Stimulated activated naive CD4-positive, alpha-beta T cell (primary cell): ENCODE results near the gene MACROD2.

Experiments
- DNase-seq, 6 experiments: peaks; one replicate each; lab custom pipeline; 2025; lab: John Stamatoyannopoulos, UW

Gene MACROD2

DNA sequence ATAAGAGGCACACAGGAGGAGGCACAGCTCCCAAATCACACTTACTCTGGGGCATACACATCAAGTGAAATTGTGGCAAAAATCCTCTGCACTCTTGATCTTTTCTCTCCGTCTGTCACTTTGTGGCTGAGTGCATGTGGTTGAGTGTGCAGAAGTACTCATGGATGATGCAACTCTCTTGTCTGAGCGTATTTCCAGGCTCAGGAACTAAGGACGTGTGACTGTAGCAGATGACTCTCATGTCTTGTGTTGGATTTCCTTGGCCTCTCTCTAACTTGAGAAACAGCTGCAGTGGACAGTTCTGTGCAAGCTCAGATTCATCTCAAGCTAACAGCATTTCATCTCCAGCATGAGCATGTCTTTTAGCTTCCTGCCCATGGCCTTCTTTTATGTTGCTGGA is 587.5 kb downstream of the MACROD2 start:
- DNase-seq = no peak

DNA sequence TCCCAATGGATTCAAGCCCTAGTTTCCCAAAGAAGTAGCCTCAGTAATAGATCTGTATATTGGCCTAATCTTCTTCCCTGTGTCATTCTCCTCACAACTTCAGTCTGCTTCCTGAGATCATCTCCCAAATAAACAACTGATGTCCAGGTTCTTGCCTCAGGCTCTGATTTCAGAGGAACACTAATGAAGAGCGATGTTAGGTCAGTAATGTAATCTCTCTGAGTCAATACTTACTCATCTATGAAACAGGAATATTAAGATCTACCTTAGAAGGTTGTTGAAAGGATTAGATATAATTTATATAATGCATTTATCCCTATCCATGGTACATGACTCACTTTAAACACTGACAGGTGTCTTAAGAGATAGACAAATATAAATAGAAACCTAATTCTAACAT is 588.1 kb downstream of the MACROD2 start:
- no peak for DNase-seq

DNA sequence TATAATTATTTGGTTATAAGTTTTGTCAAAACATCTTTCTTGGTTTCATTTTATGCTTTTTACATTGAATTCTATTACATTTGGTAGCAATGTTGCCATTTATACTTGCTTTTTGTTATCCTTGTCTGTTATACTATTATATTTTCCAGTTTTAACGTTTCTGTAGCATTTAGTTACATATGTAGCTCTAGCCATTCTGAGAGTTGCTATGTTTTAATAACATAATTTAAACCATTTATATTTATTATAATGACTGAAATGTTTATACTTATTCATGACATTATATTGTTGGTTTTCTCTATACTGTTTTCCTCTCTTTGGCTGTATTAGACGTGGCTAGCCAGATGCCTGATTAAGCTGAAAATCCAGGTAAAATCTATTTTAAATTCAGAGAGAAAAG is 594.1 kb downstream of the MACROD2 start:
- DNase-seq = no peak

DNA sequence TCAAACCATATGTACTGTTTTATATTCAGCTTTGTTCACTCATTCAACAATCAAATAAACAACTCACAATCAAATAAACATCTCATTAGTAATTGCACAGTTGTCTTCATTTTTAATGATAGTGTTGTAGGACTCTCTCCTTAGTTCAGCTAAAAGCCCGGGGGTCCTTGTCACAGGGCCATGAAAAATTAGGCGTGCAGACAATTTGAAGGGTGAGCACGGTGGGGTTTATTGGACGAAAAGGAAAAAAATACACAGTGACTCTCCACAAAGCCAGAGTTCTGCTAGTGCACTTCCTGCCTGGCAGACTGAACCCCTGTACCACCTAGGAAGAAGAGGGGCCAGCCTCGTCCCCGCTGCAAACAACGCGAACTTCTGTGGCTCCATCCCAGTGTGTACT is 599.7 kb downstream of the MACROD2 start:
- DNase-seq = no peak

DNA sequence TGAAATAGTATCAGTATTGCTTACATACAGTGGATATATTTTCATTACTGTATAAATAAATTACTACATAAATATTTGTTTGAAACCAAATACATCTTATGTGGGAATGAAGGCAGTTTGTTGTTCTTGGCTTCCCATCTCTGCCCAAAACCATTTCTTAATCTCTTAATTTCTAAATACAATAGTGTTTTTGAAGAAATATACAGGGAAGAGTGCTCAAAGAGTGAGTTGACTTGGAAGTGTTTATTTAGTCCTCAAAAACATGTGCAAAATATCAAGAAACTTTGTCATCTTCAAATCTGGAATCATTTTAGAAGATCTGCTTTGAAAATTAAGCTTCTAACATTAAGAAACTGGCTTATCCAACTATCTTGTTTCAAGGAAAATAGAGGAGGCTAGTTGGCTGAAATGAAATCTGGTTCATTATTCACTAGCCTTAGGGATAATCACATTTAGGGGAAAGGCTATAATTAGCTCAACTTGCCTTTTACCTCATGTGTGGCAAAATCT is 601.9 kb downstream of the MACROD2 start:
- no peak for DNase-seq

DNA sequence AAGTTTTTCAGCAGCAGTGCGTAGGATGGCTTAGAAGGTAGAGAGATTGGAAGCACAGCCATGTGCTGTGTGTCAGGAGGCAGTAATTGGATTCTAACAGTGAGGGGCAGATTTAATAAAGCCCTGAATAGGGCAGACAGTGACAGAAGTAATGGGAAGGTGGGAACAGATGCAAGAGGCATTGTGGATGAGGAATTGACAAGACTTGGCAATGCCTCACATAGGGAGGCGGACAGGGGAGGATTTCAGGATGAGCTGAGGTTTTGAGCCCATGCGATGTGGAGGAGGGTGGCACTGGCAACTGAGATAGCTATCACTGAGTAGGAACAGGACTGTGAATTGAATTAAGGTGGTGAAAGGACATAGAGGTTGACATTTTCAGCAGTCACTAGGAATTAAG is 604.3 kb downstream of the MACROD2 start:
- DNase-seq = no peak

DNA sequence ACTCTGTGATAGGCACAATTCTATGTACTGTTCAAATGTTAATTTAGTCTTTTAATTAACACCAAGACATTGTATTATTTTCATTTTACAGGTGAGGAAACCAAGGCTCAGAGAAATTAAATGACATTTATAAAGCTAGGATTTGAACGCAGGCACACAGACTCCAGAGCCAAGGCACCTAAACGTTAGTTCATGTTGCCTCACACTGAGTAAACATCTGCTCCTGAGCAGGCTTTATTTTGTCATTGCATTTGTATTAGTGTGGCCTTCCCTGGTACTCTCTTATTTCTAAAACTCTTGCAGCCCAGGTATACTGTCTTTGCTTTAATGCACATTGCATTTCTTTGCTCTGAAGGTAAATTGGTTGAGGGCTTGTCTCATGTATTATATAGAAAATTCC is 605.2 kb downstream of the MACROD2 start:
- DNase-seq = no peak

DNA sequence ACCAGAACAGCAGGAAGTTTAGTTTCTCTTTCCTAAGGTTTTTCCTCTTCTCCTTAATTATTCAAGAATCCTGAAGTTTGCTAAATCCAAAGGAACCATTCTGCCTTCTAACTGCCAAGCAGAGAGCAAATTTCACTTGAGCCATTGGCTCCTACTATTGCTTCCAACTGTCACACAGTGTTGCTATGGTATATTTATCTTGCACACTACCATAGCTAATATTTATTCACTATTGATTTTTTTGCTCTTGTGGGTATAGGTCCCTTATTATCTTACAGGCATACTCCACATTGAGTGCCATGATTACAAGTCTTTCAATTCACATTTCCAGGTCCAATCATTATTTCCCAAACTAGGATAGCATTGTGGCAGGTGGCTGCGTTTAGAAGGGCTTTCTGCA is 608.8 kb downstream of the MACROD2 start:
- no peak for DNase-seq

DNA sequence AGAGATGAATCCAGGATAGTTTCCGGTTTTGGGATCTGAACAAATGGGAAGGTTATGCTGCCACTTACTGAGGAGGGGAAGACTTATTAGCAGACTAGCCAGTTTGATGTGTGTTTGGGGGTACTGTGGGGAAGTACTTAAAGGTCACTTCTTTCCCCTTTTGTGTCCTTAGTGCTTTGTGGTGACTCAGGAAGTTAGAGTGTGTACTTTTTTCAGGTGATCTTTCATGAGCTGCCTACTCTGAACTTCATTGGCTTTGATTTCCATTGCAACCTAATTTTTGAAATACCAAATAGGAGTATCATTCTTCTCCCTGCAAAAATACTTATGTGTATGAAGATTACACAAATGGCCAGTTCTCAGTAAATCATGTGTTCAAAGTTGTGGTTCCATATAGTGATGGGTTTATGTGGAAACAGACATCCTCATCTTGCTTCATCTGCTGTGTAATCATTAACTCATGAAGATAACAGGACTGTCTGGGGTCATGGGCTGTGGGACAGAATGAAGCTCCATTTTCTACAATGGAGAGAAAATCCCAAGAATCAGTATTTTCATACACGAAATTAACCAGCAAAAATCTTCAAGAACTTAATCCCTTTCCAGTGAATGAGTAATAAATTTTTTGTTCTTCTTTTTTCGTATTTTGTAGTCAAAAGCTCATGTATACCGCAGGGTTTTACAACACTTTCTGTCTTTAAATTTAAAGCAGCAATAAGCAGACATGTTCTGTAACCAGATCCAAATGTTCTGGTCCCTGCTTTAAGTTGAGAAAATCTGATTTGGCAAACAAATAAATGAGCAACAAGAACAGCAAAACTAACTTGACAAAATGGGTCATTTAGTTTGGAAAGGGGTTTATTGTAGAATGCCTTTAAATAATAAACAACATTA is 614.3 kb downstream of the MACROD2 start:
- DNase-seq = no peak

DNA sequence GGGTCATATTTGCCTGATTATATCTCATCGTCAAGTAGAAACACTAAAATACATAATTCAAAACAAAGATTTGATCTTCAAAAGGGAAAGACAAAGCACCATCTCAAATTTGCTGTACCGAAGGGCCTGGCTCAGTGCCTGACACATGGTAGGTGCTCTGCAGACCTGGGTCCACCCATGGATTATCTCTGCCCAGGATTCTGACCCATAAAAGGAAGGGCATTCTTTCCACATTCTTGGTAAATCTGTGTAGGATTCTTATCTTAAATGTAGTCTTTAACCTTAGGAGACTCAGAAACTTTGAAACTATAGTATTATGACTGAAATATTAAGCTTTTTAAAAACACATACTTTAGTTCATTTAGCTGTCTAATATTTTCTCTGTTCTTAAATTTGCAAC is 616.2 kb downstream of the MACROD2 start:
- DNase-seq = no peak

DNA sequence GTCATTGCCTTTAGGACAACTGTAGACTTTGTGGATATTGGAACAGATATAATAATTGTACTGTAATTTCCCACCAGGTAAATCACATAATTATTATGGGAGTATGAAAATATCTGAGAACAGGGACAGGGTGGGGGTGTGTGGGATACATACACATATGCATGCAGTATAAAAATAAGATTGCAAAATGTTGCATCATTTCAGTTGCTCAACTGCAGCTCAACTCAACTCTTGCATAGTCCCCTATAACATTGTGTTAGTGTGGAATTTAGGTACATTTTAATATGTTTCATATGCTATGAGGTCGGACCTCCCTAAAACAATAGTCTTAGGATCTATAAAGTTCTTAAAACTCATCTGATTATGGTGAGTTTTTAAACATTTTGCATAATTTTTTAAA is 617.1 kb downstream of the MACROD2 start:
- DNase-seq = no peak

DNA sequence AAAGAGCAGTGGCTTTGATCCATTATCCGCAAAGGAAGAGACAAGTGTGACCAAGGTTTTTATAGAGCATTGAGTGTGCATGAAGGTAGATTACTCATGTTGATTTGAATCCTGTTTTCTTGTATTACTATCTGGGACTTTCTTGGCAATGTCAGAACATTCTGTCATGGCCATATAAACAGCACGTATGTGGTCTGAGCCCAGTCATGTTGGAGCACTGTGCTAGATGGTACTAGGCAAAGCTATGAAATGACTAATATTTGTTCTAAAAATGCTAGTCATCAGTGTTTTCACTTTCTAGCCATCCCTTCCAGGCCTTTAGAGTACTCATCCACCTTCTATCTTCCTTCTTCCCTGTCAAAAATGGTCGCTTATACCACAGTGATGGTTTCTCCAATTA is 620.7 kb downstream of the MACROD2 start:
- DNase-seq = no peak

DNA sequence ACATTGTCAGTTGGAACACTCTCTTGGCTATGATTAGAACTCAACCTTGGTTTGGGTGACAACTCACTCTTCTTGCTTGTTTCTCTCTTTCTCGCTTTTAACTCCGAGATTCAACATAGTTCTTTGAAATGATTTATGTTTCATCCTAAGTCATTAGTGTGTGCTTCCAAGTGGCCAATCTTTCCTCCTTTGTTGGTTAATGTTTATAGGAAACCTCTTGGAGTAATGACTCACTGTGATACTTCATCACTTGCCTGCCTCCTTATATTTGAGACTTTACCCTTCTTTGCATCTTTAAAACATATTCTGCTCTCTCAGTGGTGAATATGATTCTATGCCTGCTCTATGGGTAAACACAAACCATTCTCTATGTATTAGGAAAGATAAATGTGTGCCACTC is 621.8 kb downstream of the MACROD2 start:
- DNase-seq = no peak

DNA sequence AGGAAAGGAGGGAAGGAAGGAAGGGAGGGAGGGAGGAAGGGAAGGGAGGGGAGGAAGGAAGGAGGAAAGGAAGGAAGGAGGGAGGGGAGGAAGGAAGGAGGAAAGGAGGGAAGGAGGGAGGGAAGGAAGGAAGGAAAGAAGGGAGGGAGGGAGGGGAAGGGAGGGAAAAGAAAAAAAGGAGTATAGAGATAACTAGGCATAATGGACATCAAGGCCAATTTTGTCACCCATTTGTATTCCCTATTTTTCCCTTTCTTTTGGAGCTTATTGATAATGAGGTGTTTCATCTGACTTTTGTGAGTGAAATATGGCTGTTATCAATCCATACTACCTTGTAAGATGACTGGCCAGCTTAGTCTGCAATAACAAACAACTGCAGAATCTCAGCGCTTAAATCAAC is 624.1 kb downstream of the MACROD2 start:
- DNase-seq = no peak

DNA sequence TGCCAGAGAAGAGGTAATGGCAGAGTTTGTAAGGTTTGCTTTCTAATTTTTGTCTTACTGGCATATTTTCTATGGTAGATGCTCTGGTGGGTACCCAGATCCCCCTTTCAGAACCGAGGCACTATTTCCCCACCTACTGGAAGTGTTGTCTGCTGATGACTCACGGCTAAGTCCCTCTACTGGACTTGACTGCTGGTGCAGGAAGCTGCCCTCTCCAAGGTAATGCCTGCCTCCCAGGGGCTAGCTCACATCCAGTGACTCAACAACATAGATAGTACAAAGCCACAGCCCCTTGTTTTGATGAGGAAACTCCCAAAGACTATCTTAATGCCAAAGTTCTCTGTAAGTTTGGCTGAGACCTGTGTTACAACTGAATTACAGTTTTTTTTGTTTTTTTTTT is 627.5 kb downstream of the MACROD2 start:
- DNase-seq = no peak

DNA sequence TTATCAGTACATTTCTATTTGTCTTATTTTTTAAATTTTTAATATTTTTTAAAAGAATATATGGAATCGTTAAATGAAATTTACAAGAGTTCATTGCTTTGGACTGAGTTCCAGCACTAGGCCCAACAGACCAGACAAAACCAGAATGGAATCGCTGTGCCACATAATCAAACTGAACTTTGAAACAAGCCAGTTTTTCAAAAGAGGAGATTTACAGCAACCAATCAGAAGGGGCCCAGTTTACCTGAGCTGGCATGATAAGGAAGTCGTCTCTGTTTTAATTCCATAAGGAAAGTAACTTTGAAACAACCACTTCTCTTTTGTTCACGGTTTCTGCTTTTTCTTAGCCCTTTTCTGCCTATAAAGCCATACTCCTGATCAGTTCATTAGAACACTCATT is 635.7 kb downstream of the MACROD2 start:
- DNase-seq = no peak

DNA sequence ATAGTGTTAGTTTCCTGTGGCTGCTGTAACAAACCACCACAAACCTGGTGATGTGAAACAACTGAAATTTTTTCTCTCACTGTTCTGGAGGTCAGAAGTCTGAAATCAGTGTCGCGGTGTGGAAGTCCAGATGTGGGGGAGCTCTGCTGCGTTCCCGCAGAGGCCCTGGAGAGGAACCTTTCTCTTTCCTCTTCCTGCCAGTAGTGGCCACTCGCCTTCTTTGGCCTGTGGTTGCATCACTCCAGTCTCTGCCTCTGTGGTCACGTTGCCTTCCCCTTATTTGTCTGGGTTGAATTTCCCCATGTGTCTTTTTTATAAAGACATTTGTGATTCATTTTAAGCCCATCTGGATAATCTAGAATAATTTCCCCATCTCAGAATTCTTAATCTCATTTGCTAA is 637.6 kb downstream of the MACROD2 start:
- no peak for DNase-seq

DNA sequence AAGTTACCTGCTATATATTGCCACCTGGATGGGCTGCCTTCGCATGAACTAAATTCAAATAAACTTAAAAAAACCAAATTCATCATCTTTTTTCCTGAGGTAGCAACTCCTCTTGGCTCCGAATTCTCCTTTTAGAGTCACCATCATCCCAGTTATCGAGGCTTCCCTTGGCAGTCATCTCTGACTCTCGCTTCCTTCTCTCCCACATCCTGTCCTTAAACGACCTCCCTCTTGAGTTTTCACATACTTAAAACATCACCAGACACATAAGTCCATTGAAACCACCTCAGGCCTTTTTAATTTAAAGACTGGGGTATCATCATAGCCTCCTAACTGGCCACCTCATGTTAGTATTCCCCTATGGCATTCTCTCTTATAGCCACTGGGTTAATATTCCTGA is 638.2 kb downstream of the MACROD2 start:
- DNase-seq = no peak

DNA sequence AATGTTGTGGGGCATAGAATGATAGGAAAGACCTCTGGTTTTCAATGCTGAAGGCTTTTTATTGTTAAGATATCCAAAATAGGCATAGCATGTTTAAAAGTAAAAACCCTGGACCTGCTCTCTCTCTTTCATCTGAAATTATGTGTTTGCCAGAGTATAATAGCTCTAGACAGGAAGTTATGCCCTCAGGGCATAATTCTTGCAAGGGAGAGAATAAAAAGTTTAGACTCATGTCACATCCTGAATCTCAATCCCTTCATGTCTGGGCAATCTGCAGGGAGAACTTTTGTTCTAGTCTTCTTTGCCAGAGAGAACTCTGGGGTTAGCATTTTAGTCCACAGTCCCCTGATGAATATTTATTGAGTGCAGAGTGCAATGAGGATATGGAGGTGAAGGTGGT is 639.3 kb downstream of the MACROD2 start:
- no peak for DNase-seq

DNA sequence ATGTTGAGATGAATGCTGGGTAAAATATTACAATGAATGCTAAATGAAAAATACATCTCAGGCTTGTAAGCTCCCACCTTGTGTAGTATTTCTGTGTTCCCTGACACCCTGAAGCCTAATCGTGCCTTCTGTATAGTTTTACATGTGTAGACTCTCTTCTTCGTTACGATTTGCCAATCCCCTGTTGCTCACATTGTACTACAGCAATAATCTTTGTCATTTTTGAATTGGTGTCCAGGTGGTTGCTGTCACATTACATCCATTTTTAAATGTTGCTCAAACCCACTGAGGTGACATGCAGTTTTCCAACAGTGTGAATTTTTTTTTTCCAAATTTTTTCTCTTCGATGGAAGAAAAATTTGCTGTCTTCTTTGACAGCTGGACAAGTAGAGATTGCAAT is 642.1 kb downstream of the MACROD2 start:
- no peak for DNase-seq

DNA sequence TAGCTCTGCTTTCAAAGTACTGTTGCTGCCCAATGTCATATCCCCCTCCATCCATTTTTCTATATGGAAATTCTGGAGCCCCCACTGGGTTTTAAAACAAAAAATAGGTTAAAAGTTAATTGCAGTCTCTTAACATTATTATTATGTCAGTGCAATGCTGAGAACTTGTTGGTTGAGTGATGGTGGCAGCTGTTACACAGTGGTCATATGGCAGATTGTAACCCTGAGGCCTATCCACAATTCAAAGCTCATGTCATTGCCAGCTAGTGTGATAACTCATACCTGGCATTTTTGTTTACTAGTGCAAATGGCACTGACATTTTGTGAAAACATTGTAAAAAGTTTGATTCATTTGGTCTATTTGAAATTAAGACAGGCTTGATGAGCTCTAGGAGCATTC is 647.8 kb downstream of the MACROD2 start:
- no peak for DNase-seq

DNA sequence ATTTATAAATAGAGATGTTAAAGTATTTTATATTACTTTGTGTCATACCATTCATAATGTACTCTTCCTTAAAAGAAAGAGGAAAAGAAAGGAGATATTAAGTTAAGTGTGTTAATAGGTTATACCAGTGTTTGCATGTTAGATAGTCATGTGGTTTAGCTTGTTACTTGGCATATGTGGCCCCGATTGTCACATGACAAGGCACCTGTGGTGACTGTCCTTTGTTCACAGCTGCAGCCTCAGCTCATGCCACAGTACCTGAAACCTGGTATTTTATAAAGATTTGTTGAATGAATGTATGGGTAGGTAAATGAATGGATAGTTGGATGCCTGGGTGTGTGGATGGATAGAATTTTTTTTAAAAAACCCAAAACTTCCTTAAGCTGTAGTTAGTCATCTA is 648.2 kb downstream of the MACROD2 start:
- DNase-seq = no peak

DNA sequence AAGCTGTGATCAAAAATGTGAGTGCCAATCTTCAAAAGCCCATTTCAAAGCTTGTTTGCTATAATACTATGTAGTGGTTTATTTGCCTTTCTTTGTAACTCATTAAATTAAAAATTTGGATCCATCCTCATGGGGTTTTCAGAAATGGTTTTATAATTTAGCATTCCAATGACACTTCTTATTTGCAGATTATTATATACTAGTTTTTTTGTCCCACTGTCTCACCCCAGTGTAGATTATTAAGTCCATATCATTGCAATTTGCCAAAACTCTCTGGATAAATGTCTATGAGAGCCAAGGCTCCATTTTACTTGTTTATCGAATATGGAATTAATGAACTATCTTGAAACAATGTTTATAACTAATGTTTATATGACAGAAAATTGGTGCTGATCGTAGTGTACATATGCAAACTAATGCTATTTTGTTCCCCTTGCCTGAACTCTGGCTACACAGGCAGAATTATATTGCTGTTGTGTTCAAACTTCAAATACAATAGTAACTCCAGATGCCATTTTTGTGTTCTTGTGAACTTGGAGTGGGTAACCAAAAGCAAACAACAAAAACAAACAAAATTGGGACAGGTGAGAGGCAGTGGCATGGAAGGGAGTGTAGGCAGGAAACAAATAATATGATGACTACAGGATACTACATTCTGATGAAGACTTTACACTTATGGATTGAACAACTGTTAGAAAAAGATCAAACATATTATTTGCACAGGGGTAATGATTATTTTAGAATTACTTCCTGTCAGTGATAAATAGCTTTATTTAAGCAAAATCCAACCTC is 649.2 kb downstream of the MACROD2 start:
- no peak for DNase-seq
